Measurements from ENCODE around the gene MS4A6A. TPM values are rescaled to one million over a fixed set of nuclear protein-coding genes. Genes with fewer than 3 reads are reported as not detected.

Gene MS4A6A
- total and polyA plus RNA-seq, 9 of the 15 experiments (the other 6 are each of a cell fraction or from before 2014, with no cell fraction given): 0.57 to 9.5 (median 4.2) TPM

DNA sequence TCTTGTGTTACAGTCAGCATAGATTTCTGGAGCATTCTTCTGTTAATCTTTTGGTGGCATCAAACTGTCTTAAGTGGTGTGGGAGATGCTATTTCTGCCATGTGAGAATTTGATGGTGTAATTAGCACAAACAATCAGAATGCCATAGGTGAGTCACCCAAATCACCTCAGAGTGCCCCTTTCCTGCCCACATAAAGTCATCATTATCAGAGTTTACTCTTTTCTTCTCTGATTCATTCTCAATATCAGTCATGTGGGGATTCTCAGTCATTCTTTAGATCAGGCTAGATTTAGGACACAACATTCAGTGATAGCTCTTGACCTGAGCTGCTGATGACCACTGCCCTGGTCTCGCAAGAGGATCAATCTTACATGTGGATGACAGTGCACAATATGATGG, 23.7 kb upstream of the MS4A6A start:
- no peak for DNase-seq (ENCODE audit: extremely low read depth in 1 of 4, low spot score in 3 of 4)

More for the DNA sequence above, 23.7 kb upstream of the MS4A6A start:
- POLR2A ChIA-PET: no interaction called here
- FAIRE-seq: no peak
- no peak overlapping the region for H2AFZ ChIP-seq (ENCODE audit: low read depth, low read length)
- H3K36me3 ChIP-seq (ENCODE audit: control insufficient read depth, insufficient read depth, low read length): no peaks in the 10 kb centered on the region
- no peaks in the 10 kb centered on the region for H3K27me3 ChIP-seq (ENCODE audit: control insufficient read depth in 2 of 2, insufficient read depth in 2 of 2, low read length in 2 of 2)
- H3K9me1 ChIP-seq (ENCODE audit: control insufficient read depth, insufficient read depth, low read length): no peaks in the 10 kb centered on the region
- H3K4me3 ChIP-seq: no peak overlapping the region
- H3K4me2 ChIP-seq (ENCODE audit: insufficient read depth, low read length): no peak overlapping the region
- H4K20me1 ChIP-seq (replicated peaks; ENCODE audit: control insufficient read depth, insufficient read depth, low read length): no peaks in the 10 kb centered on the region
- no peak overlapping the region for H3K9ac ChIP-seq (ENCODE audit: insufficient read depth in 1 of 2, low read depth in 2 of 2, low read length in 2 of 2)
- H3K4me1 ChIP-seq (replicated peaks in 1 of 2; ENCODE audit: control insufficient read depth in 2 of 2, insufficient read depth in 2 of 2, low read length in 2 of 2): no peaks in the 10 kb centered on the region
- TF ChIP-seq KLF1 (tag; IDR thresholded peaks at IDR 0.05) (no peak), ZNF699 (CRISPR knock-in tag; IDR thresholded peaks at IDR 0.05; ENCODE audit: insufficient replicate concordance) (no peak), NFIX (CRISPR knock-in tag; IDR thresholded peaks at IDR 0.05; ENCODE audit: low read depth) (no peak), NCOA2 (IDR thresholded peaks at IDR 0.05; ENCODE audit: partially characterized antibody in 2 of 2) (no peak), ZC3H11A (IDR thresholded peaks at IDR 0.05; ENCODE audit: low read depth, low read length) (no peak), TBL1XR1 (IDR thresholded peaks at IDR 0.05; ENCODE audit: low read length in 2 of 2) (no peak), HDAC8 (tag; IDR thresholded peaks at IDR 0.05) (no peak), ZNF140 (CRISPR knock-in tag; IDR thresholded peaks at IDR 0.05) (no peak), ID3 (CRISPR knock-in tag; IDR thresholded peaks at IDR 0.05) (no peak), ID3 (tag; IDR thresholded peaks at IDR 0.05) (no peak), ZEB2 (IDR thresholded peaks at IDR 0.05) (no peak), NR2C2 (CRISPR knock-in tag; IDR thresholded peaks at IDR 0.05) (no peak), NR2C2 (tag; IDR thresholded peaks at IDR 0.05) (no peak), SP2 (IDR thresholded peaks at IDR 0.05; ENCODE audit: extremely low read depth, low read depth, low read length, poor library complexity, severe bottlenecking) (no peak)
- TF ChIP-seq, protein P1, sequence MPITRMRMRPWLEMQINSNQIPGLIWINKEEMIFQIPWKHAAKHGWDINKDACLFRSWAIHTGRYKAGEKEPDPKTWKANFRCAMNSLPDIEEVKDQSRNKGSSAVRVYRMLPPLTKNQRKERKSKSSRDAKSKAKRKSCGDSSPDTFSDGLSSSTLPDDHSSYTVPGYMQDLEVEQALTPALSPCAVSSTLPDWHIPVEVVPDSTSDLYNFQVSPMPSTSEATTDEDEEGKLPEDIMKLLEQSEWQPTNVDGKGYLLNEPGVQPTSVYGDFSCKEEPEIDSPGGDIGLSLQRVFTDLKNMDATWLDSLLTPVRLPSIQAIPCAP (CRISPR knock-in tag; IDR thresholded peaks at IDR 0.05; ENCODE audit: borderline replicate concordance): no peak
- no peaks in the 10 kb centered on the region; the same call in 1 of the 2 replicates for H3K9me3 ChIP-seq (replicated peaks; ENCODE audit: control insufficient read depth, insufficient read depth, low read depth, low read length)
- in situ Hi-C loops (cut with MboI): no loop called here
- H3K79me2 ChIP-seq (ENCODE audit: control insufficient read depth, insufficient read depth, low read length): no peaks in the 10 kb centered on the region
- no peak for ATAC-seq
- BruUV-seq (replicated peaks): no TSS peak
- CTCF ChIA-PET (ENCODE audit: low intra/inter-chr PET ratio): no interaction called here
- no peak overlapping the region for H3K27ac ChIP-seq (ENCODE audit: extremely low read depth, low read depth, low read length)
- intact Hi-C loops (cut with micrococcal nuclease): no loop called here
- WGBS (ENCODE audit: insufficient coverage, low coverage, missing lambda C conversion rate): 100% methylated on average over 1 of the region's 1 CpG

All from K562 (cell line).